Activated CD4-positive, alpha-beta T cell treated with anti-CD3 and anti-CD28 coated beads for 24 hours (primary cell): ENCODE data around the gene PHACTR2.
"Not testable (repeated sequence)": the region's sequence is repeated elsewhere in the genome, so short reads cannot be mapped to it uniquely, and the experiment has no call there.

Experiments
- DNase-seq, 2 donors: peaks; one replicate each; pipeline ENCODE4 v3.0.0-alpha.2; 2020; ENCODE audit warnings: low read depth in 2 of 2

PHACTR2 gene

GRCh38 chr6:143766185-143766553 is 88.4 kb downstream of the PHACTR2 start:
- DNase-seq = no peak

GRCh38 chr6:143767433-143767832 is 89.7 kb downstream of the PHACTR2 start:
- DNase-seq = no peak

- DNase-seq = no peak
Observed at GRCh38 chr6:143772116-143773086, 94.6 kb downstream of the PHACTR2 start.

GRCh38 chr6:143773506-143774150 is 95.9 kb downstream of the PHACTR2 start:
- DNase-seq = no peak

GRCh38 chr6:143774347-143774746 is 96.6 kb downstream of the PHACTR2 start:
- DNase-seq = no peak

- no peak for DNase-seq
Observed at GRCh38 chr6:143775336-143775735, 97.6 kb downstream of the PHACTR2 start.

GRCh38 chr6:143778926-143779325 is 101.2 kb downstream of the PHACTR2 start:
- DNase-seq = no peak

GRCh38 chr6:143782481-143782880 is 104.7 kb downstream of the PHACTR2 start:
- DNase-seq = no peak

GRCh38 chr6:143783077-143783476 is 105.3 kb downstream of the PHACTR2 start:
- DNase-seq = no peak

- DNase-seq = no peak
Observed at GRCh38 chr6:143784316-143784715, 106.6 kb downstream of the PHACTR2 start.

- not testable (repeated sequence) for DNase-seq
Observed at GRCh38 chr6:143786371-143786770, 108.6 kb downstream of the PHACTR2 start.

GRCh38 chr6:143792402-143793279 is 114.9 kb downstream of the PHACTR2 start:
- DNase-seq = no peak

GRCh38 chr6:143793280-143793619 is 115.5 kb downstream of the PHACTR2 start:
- DNase-seq = no peak

- not testable (repeated sequence) for DNase-seq
Observed at GRCh38 chr6:143796551-143796950, 118.8 kb downstream of the PHACTR2 start.

- not testable (repeated sequence) for DNase-seq
Observed at GRCh38 chr6:143798487-143798886, 120.7 kb downstream of the PHACTR2 start.

GRCh38 chr6:143802833-143803565 is 125.2 kb downstream of the PHACTR2 start:
- no peak for DNase-seq

GRCh38 chr6:143803769-143804568 is 126.2 kb downstream of the PHACTR2 start:
- DNase-seq = no peak

- DNase-seq = no peak
Observed at GRCh38 chr6:143804835-143805239, 127.1 kb downstream of the PHACTR2 start.

- DNase-seq = peak; percentile 69 to 81
Observed at GRCh38 chr6:143806282-143807102, 128.7 kb downstream of the PHACTR2 start.
